K562 (cell line): ENCODE results near the gene SEC14L2. TPM values are rescaled to one million over a fixed set of nuclear protein-coding genes. Genes with fewer than 3 reads are reported as not detected.
A peak's percentile ranks its signal among the peaks of the same experiment; 100 is the strongest.

Experiments used
- BACH1 ChIP-seq: fragments of 200-800 bp; sonication (Bioruptor generic); IDR thresholded peaks from 2 replicates; pipeline ENCODE4 v1.6.1; 2016; ENCODE audit warnings: missing genetic modification characterization, missing compliant biosample characterization
- BRF2 ChIP-seq: IDR thresholded peaks from 3 replicates; pipeline ENCODE4 v1.6.1; 2011; ENCODE audit warnings: borderline replicate concordance, mild to moderate bottlenecking; ENCODE audit not compliant: insufficient read length, insufficient read depth
- CBX5 ChIP-seq: IDR thresholded peaks from 2 replicates; pipeline ENCODE4 v1.6.1; 2014; ENCODE audit warnings: low read depth, borderline replicate concordance
- DPF2 ChIP-seq: fragments of 450-650 bp; IDR thresholded peaks from 2 replicates; pipeline ENCODE4 v1.6.1; 2016
- HBP1 ChIP-seq: fragments of 450-650 bp; formaldehyde crosslinking; IDR thresholded peaks from 2 replicates; pipeline ENCODE4 v1.4.0; 2022; ENCODE audit warnings: missing genetic modification characterization
- KLF10 ChIP-seq: fragments of 250-450 bp; sonication (Bioruptor Pico); IDR thresholded peaks from 2 replicates; pipeline ENCODE4 v1.6.1; 2021; ENCODE audit warnings: matching md5 sums
- NFIC ChIP-seq: fragments of 450-650 bp; IDR thresholded peaks from 2 replicates; pipeline ENCODE4 v1.6.1; 2017; ENCODE audit warnings: mild to moderate bottlenecking, inconsistent platforms
- NFYB ChIP-seq: IDR thresholded peaks from 2 replicates; pipeline ENCODE4 v1.6.1; 2011; ENCODE audit warnings: mild to moderate bottlenecking, moderate library complexity; ENCODE audit not compliant: insufficient read length; ENCODE audit errors: extremely low read depth
- NR0B1 ChIP-seq: fragments of 450-650 bp; IDR thresholded peaks from one replicate; pipeline ENCODE4 v1.6.1; 2018; ENCODE audit warnings: mild to moderate bottlenecking, moderate library complexity; ENCODE audit not compliant: partially characterized antibody
- NRF1 ChIP-seq, 2 experiments: fragments of 450-650 bp; IDR thresholded peaks in 1 of 2; conservative IDR thresholded peaks in 1 of 2; 2 replicates each; pipeline ENCODE4 v1.6.1; 2014; ENCODE audit warnings: mild to moderate bottlenecking in 2 of 2
- POLR2A ChIP-seq: fragments of 450-650 bp; conservative IDR thresholded peaks from 2 replicates; pipeline ENCODE4 v1.6.1; 2016
- RB1 ChIP-seq: fragments of 450-650 bp; IDR thresholded peaks from 2 replicates; pipeline ENCODE4 v1.6.1; 2017; ENCODE audit warnings: low read depth, mild to moderate bottlenecking
- SAP30 ChIP-seq: fragments of 200-600 bp; sonication (generic); IDR thresholded peaks from 2 replicates; pipeline ENCODE4 v1.6.1; 2012; ENCODE audit warnings: borderline replicate concordance, low read depth, mild to moderate bottlenecking, moderate library complexity, low read length, control low read depth, inconsistent platforms; ENCODE audit not compliant: insufficient read depth, poor library complexity, severe bottlenecking
- SMAD3 ChIP-seq: fragments of 450-650 bp; formaldehyde crosslinking; conservative IDR thresholded peaks from 2 replicates; pipeline ENCODE4 v1.4.0; 2020; ENCODE audit warnings: mild to moderate bottlenecking
- TAL1 ChIP-seq: fragments of 450-650 bp; IDR thresholded peaks from 2 replicates; pipeline ENCODE4 v1.6.1; 2016; ENCODE audit warnings: mild to moderate bottlenecking
- TRIM24 ChIP-seq, 2 experiments: fragments of 450-650 bp; IDR thresholded peaks; 2 replicates each; pipeline ENCODE4 v1.6.1; 2016
- UBTF ChIP-seq, 2 experiments: IDR thresholded peaks; 2 replicates each; pipeline ENCODE4 v1.6.1; 2012; ENCODE audit warnings: improper control_type of control experiment in 2 of 2, low read depth in 2 of 2, low read length in 2 of 2, borderline replicate concordance in 1 of 2
- ZBTB1 ChIP-seq: sonication (generic); formaldehyde crosslinking; IDR thresholded peaks from 2 replicates; pipeline ENCODE4 v1.8.1; 2023; ENCODE audit warnings: missing genetic modification reagents, low read depth, mild to moderate bottlenecking, borderline replicate concordance
- ZBTB33 ChIP-seq: sonication (generic); formaldehyde crosslinking; IDR thresholded peaks from 2 replicates; pipeline ENCODE4 v1.8.1; 2023; ENCODE audit warnings: mild to moderate bottlenecking, missing genetic modification reagents
- ZNF174 ChIP-seq: fragments of 250-450 bp; sonication (Bioruptor Pico); IDR thresholded peaks from 2 replicates; pipeline ENCODE4 v1.4.0; 2020; ENCODE audit warnings: mild to moderate bottlenecking
- ZNF644 ChIP-seq: fragments of 200-800 bp; sonication (Bioruptor generic); IDR thresholded peaks from 2 replicates; pipeline ENCODE4 v1.6.1; 2016; ENCODE audit warnings: low read depth, missing genetic modification characterization, missing compliant biosample characterization
- polyA plus RNA-seq, 8 experiments: library from polyadenylated mRNA; depleted of rRNA in 4 of 8; stranded (reverse) in 5 of 8; unstranded in 3 of 8; fragments of >200 nt; fragmentation: Nextera tagmentation in 2 of 8; fragmentation: Illumina TruSeq in 1 of 8; extraction: Ambion mirVana in 2 of 8; extraction: Trizol in 1 of 8; gene quantifications; 2 replicates each; pipeline versions ENCODE4 v1.2.1 to v1.2.3, GENCODE V29; 2011 to 2014; ENCODE audit warnings: inconsistent platforms in 1 of 8, missing spikeins in 1 of 8
- total RNA-seq, 7 experiments: library from RNA; depleted of rRNA in 6 of 7; stranded (reverse); fragments of >200 nt in 6 of 7; fragmentation: Illumina TruSeq in 2 of 7; extraction: Trizol in 2 of 7; gene quantifications; 2 replicates each; pipeline versions ENCODE4 v1.2.1 to v1.2.3, GENCODE V29; 2011 to 2021; ENCODE audit warnings: low replicate concordance in 1 of 7

Gene SEC14L2
- total and polyA plus RNA-seq, 9 of the 15 experiments (the other 6 are each of a cell fraction or from before 2014, with no cell fraction given), result 0.03 to 0.17 (median 0.10) TPM

GRCh38 chr22:30390974-30391691, 5.7 kb upstream of the SEC14L2 start (continued):
- TF ChIP-seq HBP1 (CRISPR knock-in tag) (no peak), NR0B1 (no peak), RB1 (peak; percentile 15; the same call in 1 of the 2 replicates), ZNF174 (CRISPR knock-in tag) (no peak), ZBTB1 (CRISPR knock-in tag) (no peak), NFIC (no peak), ZBTB33 (CRISPR knock-in tag) (peak; percentile 27; the same call in 1 of the 2 replicates), POLR2A (no peak), BRF2 (no peak), DPF2 (no peak), NRF1 (conservative IDR thresholded peaks at IDR 0.05 in 1 of 2, IDR thresholded peaks at IDR 0.05 in 1 of 2) (no peak), TRIM24 (IDR thresholded peaks at IDR 0.05) (peak in 1 of 2 experiments; percentile 13; a peak in 1 of 4 replicates), ZNF644 (no peak), NFYB (no peak), TAL1 (no peak), SMAD3 (CRISPR knock-in tag) (no peak), KLF10 (CRISPR knock-in tag) (no peak), UBTF (IDR thresholded peaks at IDR 0.05; ENCODE audit: borderline replicate concordance in 1 of 2, low read depth in 2 of 2, low read length in 2 of 2) (no peak), BACH1 (no peak), CBX5 (no peak; the same call in 1 of the 2 replicates), SAP30 (no peak)
